Liver (tissue), 9 donors: ENCODE results near the gene ASB13. TPM values are rescaled to one million over a fixed set of nuclear protein-coding genes. Genes with fewer than 3 reads are reported as not detected.

Experiments used
- DNase-seq: peaks from one replicate; pipeline ENCODE4 v3.0.0-alpha.2; 2017; ENCODE audit warnings: low spot score
- H3K27ac ChIP-seq, 2 donors: one replicate each; pipeline ENCODE4 v1.7.0; 2013; ENCODE audit warnings: inconsistent platforms in 2 of 2, low read length in 2 of 2, control low read depth in 1 of 2, low read depth in 1 of 2, mild to moderate bottlenecking in 1 of 2
- H3K27me3 ChIP-seq, 4 donors: one replicate each; pipeline versions ENCODE4 v1.6.1 to v1.7.0; 2013; ENCODE audit warnings: low read length in 3 of 4, inconsistent platforms in 1 of 4, mild to moderate bottlenecking in 1 of 4, moderate library complexity in 1 of 4; ENCODE audit not compliant: control insufficient read depth in 4 of 4, insufficient read depth in 4 of 4
- H3K36me3 ChIP-seq, 4 donors: one replicate each; pipeline versions ENCODE4 v1.6.1 to v1.7.0; 2013; ENCODE audit warnings: low read length in 3 of 4, mild to moderate bottlenecking in 3 of 4, low read depth in 1 of 4, moderate library complexity in 1 of 4; ENCODE audit not compliant: control insufficient read depth in 4 of 4, insufficient read depth in 3 of 4
- H3K4me1 ChIP-seq, 4 donors: one replicate each; pipeline versions ENCODE4 v1.6.1 to v1.7.0; 2013; ENCODE audit warnings: low read length in 3 of 4, mild to moderate bottlenecking in 3 of 4, moderate library complexity in 1 of 4; ENCODE audit not compliant: control insufficient read depth in 4 of 4, insufficient read depth in 4 of 4
- H3K4me3 ChIP-seq, 3 donors: one replicate each; pipeline versions ENCODE4 v1.6.1 to v1.7.0; 2013; ENCODE audit warnings: low read length in 3 of 3, control low read depth in 1 of 3, low read depth in 1 of 3, mild to moderate bottlenecking in 1 of 3
- H3K9ac ChIP-seq, 2 donors: one replicate each; pipeline ENCODE4 v1.7.0; 2013; ENCODE audit warnings: low read length in 2 of 2, mild to moderate bottlenecking in 2 of 2, moderate library complexity in 2 of 2, control low read depth in 1 of 2, low read depth in 1 of 2
- H3K9me3 ChIP-seq, 4 donors: one replicate each; pipeline versions ENCODE4 v1.6.1 to v1.7.0; 2013; ENCODE audit warnings: low read length in 3 of 4; ENCODE audit not compliant: control insufficient read depth in 4 of 4
- ATF3 ChIP-seq: IDR thresholded peaks from 2 replicates; pipeline ENCODE4 v1.6.1; 2016; ENCODE audit warnings: antibody characterized with exemption
- CTCF ChIP-seq: fragments of 150-350 bp; IDR thresholded peaks from 2 replicates; pipeline ENCODE4 v1.5.1; 2017; ENCODE audit warnings: improper control_type of control experiment, low read depth, low read length; ENCODE audit not compliant: missing input control
- EGR1 ChIP-seq, 2 donors: IDR thresholded peaks; 2 replicates each; pipeline ENCODE4 v1.6.1; 2016 to 2018; ENCODE audit warnings: antibody characterized with exemption in 2 of 2, low read depth in 2 of 2
- RAD21 ChIP-seq, 2 donors: IDR thresholded peaks; 2 replicates each; pipeline ENCODE4 v1.6.1; 2016; ENCODE audit warnings: antibody characterized with exemption in 2 of 2, mild to moderate bottlenecking in 2 of 2
- REST ChIP-seq: IDR thresholded peaks from 2 replicates; pipeline ENCODE4 v1.6.1; 2016; ENCODE audit warnings: antibody characterized with exemption, mild to moderate bottlenecking
- TAF1 ChIP-seq: conservative IDR thresholded peaks from 2 replicates; pipeline ENCODE4 v1.6.1; 2016; ENCODE audit warnings: antibody characterized with exemption, mild to moderate bottlenecking
- YY1 ChIP-seq: IDR thresholded peaks from 2 replicates; pipeline ENCODE4 v1.6.1; 2016; ENCODE audit warnings: antibody characterized with exemption, mild to moderate bottlenecking
- WGBS: extraction: QIAGEN DNeasy Blood & Tissue Kit; methylation state at CpG from one replicate; pipeline ENCODE4 v1.1.7; 2013; 5-methylcytosine and 5-hydroxymethylcytosine counted together
- polyA plus RNA-seq, 2 donors: library from polyadenylated mRNA; stranded (reverse) in 1 of 2; unstranded in 1 of 2; fragments of 200-250 nt in 1 of 2; fragments of >200 nt in 1 of 2; fragmentation: Nextera tagmentation in 1 of 2; extraction: Ambion mirVana in 1 of 2; gene quantifications; one replicate each; pipeline versions ENCODE4 v1.2.1 to v1.2.3, GENCODE V29; 2013 to 2015
- total RNA-seq, 2 donors: library from RNA; depleted of rRNA; stranded (reverse); fragments of >200 nt; gene quantifications; one replicate each; pipeline ENCODE4 v1.2.3, GENCODE V29; 2014
- TF ChIP-seq, protein P1 (sequence below): IDR thresholded peaks from 2 replicates; pipeline ENCODE4 v1.6.1; 2016; ENCODE audit warnings: antibody characterized with exemption
- TF ChIP-seq, protein P2 (sequence below): IDR thresholded peaks from 2 replicates; pipeline ENCODE4 v1.6.1; 2016; ENCODE audit warnings: antibody characterized with exemption
- donor health status: healthy.
- donor health status: healthy.
- donor health status: healthy.
- donor health status: healthy.
- donor health status: healthy.

The ASB13 gene
- total and polyA plus RNA-seq, 4 donors: 8.5 to 48.3 (median 42.5) TPM

GRCh38 chr10:5639066-5639465 lies 27.3 kb downstream of the ASB13 start:
- H3K36me3 ChIP-seq: peaks cover 15 to 39% (median 29%) of the 10 kb centered on the region in 4 donors
- H3K4me3 ChIP-seq: no peak overlapping the region
- TF ChIP-seq, protein P1, sequence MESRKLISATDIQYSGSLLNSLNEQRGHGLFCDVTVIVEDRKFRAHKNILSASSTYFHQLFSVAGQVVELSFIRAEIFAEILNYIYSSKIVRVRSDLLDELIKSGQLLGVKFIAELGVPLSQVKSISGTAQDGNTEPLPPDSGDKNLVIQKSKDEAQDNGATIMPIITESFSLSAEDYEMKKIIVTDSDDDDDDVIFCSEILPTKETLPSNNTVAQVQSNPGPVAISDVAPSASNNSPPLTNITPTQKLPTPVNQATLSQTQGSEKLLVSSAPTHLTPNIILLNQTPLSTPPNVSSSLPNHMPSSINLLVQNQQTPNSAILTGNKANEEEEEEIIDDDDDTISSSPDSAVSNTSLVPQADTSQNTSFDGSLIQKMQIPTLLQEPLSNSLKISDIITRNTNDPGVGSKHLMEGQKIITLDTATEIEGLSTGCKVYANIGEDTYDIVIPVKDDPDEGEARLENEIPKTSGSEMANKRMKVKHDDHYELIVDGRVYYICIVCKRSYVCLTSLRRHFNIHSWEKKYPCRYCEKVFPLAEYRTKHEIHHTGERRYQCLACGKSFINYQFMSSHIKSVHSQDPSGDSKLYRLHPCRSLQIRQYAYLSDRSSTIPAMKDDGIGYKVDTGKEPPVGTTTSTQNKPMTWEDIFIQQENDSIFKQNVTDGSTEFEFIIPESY: no peak
- TF ChIP-seq RAD21 (IDR thresholded peaks at IDR 0.05) (no peak), ATF3 (no peak), CTCF (no peak), YY1 (no peak)
- TF ChIP-seq, protein P2, sequence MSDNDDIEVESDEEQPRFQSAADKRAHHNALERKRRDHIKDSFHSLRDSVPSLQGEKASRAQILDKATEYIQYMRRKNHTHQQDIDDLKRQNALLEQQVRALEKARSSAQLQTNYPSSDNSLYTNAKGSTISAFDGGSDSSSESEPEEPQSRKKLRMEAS: no peak
- WGBS: 97% methylated on average over 17 of the region's 17 CpGs
- H3K27me3 ChIP-seq: no peaks in the 10 kb centered on the region
- no peak for DNase-seq
- H3K9ac ChIP-seq: no peak overlapping the region
- peaks cover 0 to 4% (median 2%) of the 10 kb centered on the region in 4 donors for H3K4me1 ChIP-seq
- H3K27ac ChIP-seq: no peak overlapping the region
- no peaks in the 10 kb centered on the region for H3K9me3 ChIP-seq

DNA sequence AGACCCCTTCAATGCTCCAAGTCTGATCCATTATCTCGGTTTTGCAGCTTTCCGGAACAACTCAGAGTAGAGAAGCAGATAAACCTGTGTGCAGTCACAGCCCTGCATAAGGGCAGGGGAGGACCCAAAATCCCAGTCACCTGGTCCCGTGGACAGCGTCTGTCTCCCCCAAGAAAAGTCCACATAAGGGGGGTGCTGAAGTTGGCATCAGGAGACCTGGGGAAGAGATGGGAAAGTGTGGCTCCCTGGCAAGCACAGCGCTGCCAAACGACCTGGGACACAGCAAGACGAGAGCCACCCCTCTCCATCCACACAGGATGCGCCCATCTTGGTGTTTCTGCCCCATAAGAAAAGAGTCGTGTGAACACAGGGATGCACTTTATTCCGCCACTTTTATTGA lies 27.9 kb downstream of the ASB13 start:
- no peak for DNase-seq
- Histone ChIP-seq H3K4me1 (peaks cover 0 to 3% (median 0%) of the 10 kb centered on the region in 4 donors), H3K27me3 (no peaks in the 10 kb centered on the region), H3K9me3 (no peaks in the 10 kb centered on the region), H3K4me3 (no peak overlapping the region), H3K27ac (no peak overlapping the region), H3K36me3 (peaks cover 12 to 36% (median 29%) of the 10 kb centered on the region in 4 donors), H3K9ac (no peak overlapping the region)
- no peak for TF ChIP-seq RAD21 (IDR thresholded peaks at IDR 0.05)
- TF ChIP-seq TAF1: no peak
- no peak for TF ChIP-seq ATF3
- no peak for TF ChIP-seq YY1
- no peak for TF ChIP-seq EGR1 (IDR thresholded peaks at IDR 0.05; ENCODE audit: low read depth in 2 of 2)
- TF ChIP-seq REST: peak; percentile 42
- 96% methylated on average over 10 of the region's 10 CpGs for WGBS
